Keratinocyte (primary cell): ENCODE results near the gene STAT3. TPM values are rescaled to one million over a fixed set of nuclear protein-coding genes. Genes with fewer than 3 reads are reported as not detected.

ENCODE experiments used
- DNase-seq: peaks from one replicate; pipeline ENCODE4 v3.0.0-alpha.2; 2011; ENCODE audit warnings: low read depth, missing footprints, low spot score
- FAIRE-seq: peaks from 2 replicates; lab custom pipeline; 2011; peaks lifted over from hg19 to GRCh38; lab: Jason Lieb, UNC
- H2AFZ ChIP-seq: 2 replicates; pipeline ENCODE4 v1.6.0; 2012; ENCODE audit warnings: low read length, control low read depth, inconsistent platforms; ENCODE audit not compliant: control insufficient read depth
- H3K27ac ChIP-seq: 2 replicates; pipeline ENCODE4 v1.5.1; 2011; ENCODE audit warnings: low read length; ENCODE audit not compliant: control insufficient read depth, insufficient read depth
- H3K27me3 ChIP-seq: 3 replicates; pipeline ENCODE4 v1.6.0; 2011; ENCODE audit warnings: low read length; ENCODE audit not compliant: control insufficient read depth, insufficient read depth; ENCODE audit errors: extremely low read depth
- H3K36me3 ChIP-seq, 2 experiments: 2 replicates in 1 of 2; 3 replicates in 1 of 2; pipeline ENCODE4 v1.5.1; 2011; ENCODE audit warnings: low read length in 2 of 2, mild to moderate bottlenecking in 1 of 2; ENCODE audit not compliant: control insufficient read depth in 2 of 2, insufficient read depth in 2 of 2; ENCODE audit errors: extremely low read depth in 1 of 2
- H3K4me1 ChIP-seq: 3 replicates; pipeline ENCODE4 v1.5.1; 2011; ENCODE audit warnings: low read length; ENCODE audit not compliant: control insufficient read depth, insufficient read depth; ENCODE audit errors: extremely low read depth
- H3K4me2 ChIP-seq: 3 replicates; pipeline ENCODE4 v1.6.0; 2011; ENCODE audit warnings: low read depth, low read length; ENCODE audit not compliant: control insufficient read depth, insufficient read depth; ENCODE audit errors: extremely low read depth
- H3K4me3 ChIP-seq, 3 experiments: fragments of 200-600 bp in 1 of 3; sonication (generic) in 1 of 3; 2 replicates in 2 of 3; 3 replicates in 1 of 3; pipeline ENCODE4 v1.5.1; 2011 to 2016; ENCODE audit warnings: low read length in 3 of 3, mild to moderate bottlenecking in 3 of 3, control low read depth in 2 of 3, inconsistent platforms in 1 of 3, low read depth in 1 of 3, mixed read lengths in 1 of 3, mixed run types in 1 of 3, moderate library complexity in 1 of 3; ENCODE audit not compliant: control insufficient read depth in 2 of 3, insufficient read depth in 2 of 3; ENCODE audit errors: extremely low read depth in 1 of 3
- H3K79me2 ChIP-seq: 2 replicates; pipeline ENCODE4 v1.6.0; 2012; ENCODE audit warnings: low read length; ENCODE audit not compliant: control insufficient read depth, insufficient read depth
- H3K9ac ChIP-seq: 3 replicates; pipeline ENCODE4 v1.6.0; 2011; ENCODE audit warnings: low read length; ENCODE audit not compliant: control insufficient read depth, insufficient read depth; ENCODE audit errors: extremely low read depth
- H3K9me1 ChIP-seq: 3 replicates; pipeline ENCODE4 v1.6.0; 2011; ENCODE audit warnings: low read length; ENCODE audit not compliant: control insufficient read depth, insufficient read depth; ENCODE audit errors: extremely low read depth
- H3K9me3 ChIP-seq: 2 replicates; pipeline ENCODE4 v1.5.1; 2012; ENCODE audit warnings: low read depth, low read length; ENCODE audit not compliant: control insufficient read depth
- H4K20me1 ChIP-seq: 3 replicates; pipeline ENCODE4 v1.6.0; 2011; ENCODE audit warnings: low read length; ENCODE audit not compliant: control insufficient read depth, insufficient read depth; ENCODE audit errors: extremely low read depth
- EZH2 ChIP-seq: IDR thresholded peaks from one replicate; pipeline ENCODE4 v1.6.1; 2012; ENCODE audit warnings: inconsistent platforms, mild to moderate bottlenecking, low read length, moderate library complexity
- dilution Hi-C: fragments of 300-500 bp; cut with MboI; formaldehyde crosslinking; loops from one replicate; pipeline ENCODE4 v1.7.0; 2020; ENCODE audit warnings: low sequenced_read_pairs; ENCODE audit not compliant: extremely low pct_ligation_motif_present
- polyA plus RNA-seq, 5 experiments: library from polyadenylated mRNA; depleted of rRNA in 3 of 5; stranded (reverse) in 3 of 5; stranded (forward) in 1 of 5; unstranded in 1 of 5; fragments of >200 nt; gene quantifications; 1 replicate in 1 of 5; 2 replicates in 3 of 5; 3 replicates in 1 of 5; pipeline versions ENCODE4 v1.2.1 to v1.2.3, GENCODE V29; 2011 to 2012; ENCODE audit warnings: missing spikeins in 2 of 5, low read depth in 1 of 5, low replicate concordance in 1 of 5
- TF ChIP-seq, protein P1 (sequence below), 3 experiments: IDR thresholded peaks in 1 of 3; conservative IDR thresholded peaks in 1 of 3; optimal IDR thresholded peaks in 1 of 3; 2 replicates in 2 of 3; 3 replicates in 1 of 3; pipeline versions ENCODE3 to v1.5.1; 2011; ENCODE audit warnings: low read length in 3 of 3, mild to moderate bottlenecking in 3 of 3, moderate library complexity in 2 of 3, control low read depth in 1 of 3, inconsistent platforms in 1 of 3; ENCODE audit not compliant: insufficient read depth in 2 of 3; ENCODE audit errors: extremely low read depth in 1 of 3

STAT3 gene
- polyA plus RNA-seq, 1 donor (not counting 4 experiments of a cell fraction or from before 2014, with no cell fraction given) = 37.4 TPM

DNA sequence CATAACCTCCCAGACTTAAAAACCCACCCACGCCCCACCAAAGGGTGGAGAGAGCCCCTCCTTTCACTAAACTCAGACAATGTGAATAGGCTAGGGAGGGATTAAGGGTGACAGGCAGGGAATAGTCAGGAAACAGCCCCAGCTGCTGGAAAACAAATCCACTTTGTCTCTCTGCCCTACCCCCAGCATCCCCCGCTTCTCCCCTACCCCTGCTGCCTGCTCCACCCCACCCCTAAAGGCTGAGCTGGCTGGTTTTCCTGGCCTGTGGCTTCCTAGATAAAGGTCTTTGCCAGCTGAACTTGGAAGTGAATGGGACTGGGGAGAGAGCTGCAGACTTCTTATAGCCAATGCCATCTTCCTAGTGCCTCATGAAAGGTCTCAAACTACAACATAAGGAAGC is 19.8 kb upstream of the STAT3 start:
- no peak for TF ChIP-seq EZH2
- TF ChIP-seq, protein P1, sequence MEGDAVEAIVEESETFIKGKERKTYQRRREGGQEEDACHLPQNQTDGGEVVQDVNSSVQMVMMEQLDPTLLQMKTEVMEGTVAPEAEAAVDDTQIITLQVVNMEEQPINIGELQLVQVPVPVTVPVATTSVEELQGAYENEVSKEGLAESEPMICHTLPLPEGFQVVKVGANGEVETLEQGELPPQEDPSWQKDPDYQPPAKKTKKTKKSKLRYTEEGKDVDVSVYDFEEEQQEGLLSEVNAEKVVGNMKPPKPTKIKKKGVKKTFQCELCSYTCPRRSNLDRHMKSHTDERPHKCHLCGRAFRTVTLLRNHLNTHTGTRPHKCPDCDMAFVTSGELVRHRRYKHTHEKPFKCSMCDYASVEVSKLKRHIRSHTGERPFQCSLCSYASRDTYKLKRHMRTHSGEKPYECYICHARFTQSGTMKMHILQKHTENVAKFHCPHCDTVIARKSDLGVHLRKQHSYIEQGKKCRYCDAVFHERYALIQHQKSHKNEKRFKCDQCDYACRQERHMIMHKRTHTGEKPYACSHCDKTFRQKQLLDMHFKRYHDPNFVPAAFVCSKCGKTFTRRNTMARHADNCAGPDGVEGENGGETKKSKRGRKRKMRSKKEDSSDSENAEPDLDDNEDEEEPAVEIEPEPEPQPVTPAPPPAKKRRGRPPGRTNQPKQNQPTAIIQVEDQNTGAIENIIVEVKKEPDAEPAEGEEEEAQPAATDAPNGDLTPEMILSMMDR (optimal IDR thresholded peaks at IDR 0.05 in 1 of 3, IDR thresholded peaks at IDR 0.05 in 1 of 3, conservative IDR thresholded peaks at IDR 0.05 in 1 of 3; ENCODE audit: extremely low read depth in 1 of 3, insufficient read depth in 2 of 3, low read length in 3 of 3) = no peak
- H3K27me3 ChIP-seq = no peaks in the 10 kb centered on the region
- peaks cover 85% of the 10 kb centered on the region for H3K79me2 ChIP-seq
- peak overlapping the region; percentile 43 for H3K27ac ChIP-seq
- peak overlapping the region in 1 of 3 experiments; percentile 2 for H3K4me3 ChIP-seq
- dilution Hi-C loops = no loop called here
- H4K20me1 ChIP-seq = peaks cover 53% of the 10 kb centered on the region
- peaks cover 2% of the 10 kb centered on the region for H3K9me1 ChIP-seq
- H3K36me3 ChIP-seq = peaks cover 15 to 44% of the 10 kb centered on the region in 2 experiments
- FAIRE-seq (no peak), DNase-seq (no peak)
- peak overlapping the region; percentile 62 for H3K4me2 ChIP-seq
- no peak overlapping the region for H2AFZ ChIP-seq
- H3K4me1 ChIP-seq = peaks cover 54% of the 10 kb centered on the region
- peak overlapping the region; percentile 37 for H3K9ac ChIP-seq
- no peaks in the 10 kb centered on the region for H3K9me3 ChIP-seq

DNA sequence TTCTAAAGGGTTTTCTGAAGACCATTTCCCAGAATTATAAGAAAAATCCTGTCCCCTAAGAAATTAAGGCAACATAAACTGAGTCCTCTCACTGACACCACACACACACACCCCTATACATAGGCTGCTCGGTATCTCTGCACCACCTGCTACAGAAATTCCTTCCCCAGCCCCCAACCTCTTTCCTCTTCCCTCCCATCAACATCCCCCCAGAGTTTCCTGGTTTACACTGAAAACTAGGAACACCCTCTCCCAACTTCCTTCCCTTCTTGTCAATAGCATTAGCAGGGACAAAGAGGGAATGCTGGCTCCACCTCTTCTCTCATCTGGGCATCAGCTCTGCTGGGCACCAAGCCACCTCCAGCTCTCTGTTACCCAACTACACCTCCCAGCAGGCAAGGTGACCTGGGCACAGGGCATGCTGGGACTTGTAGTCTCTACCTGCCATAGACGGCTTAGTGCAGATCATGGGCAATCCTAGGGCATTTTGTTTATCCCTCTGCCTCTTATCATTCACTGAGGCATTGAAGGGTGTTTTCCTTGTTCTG is 19.1 kb upstream of the STAT3 start:
- H3K4me1 ChIP-seq = peaks cover 57% of the 10 kb centered on the region
- H3K9me1 ChIP-seq = peaks cover 2% of the 10 kb centered on the region
- H3K4me2 ChIP-seq = peak overlapping the region; percentile 62
- no peak overlapping the region for H3K4me3 ChIP-seq
- H3K27me3 ChIP-seq = no peaks in the 10 kb centered on the region
- no peak overlapping the region for H3K27ac ChIP-seq
- H2AFZ ChIP-seq = no peak overlapping the region
- TF ChIP-seq, protein P1 (optimal IDR thresholded peaks at IDR 0.05 in 1 of 3, IDR thresholded peaks at IDR 0.05 in 1 of 3, conservative IDR thresholded peaks at IDR 0.05 in 1 of 3; ENCODE audit: extremely low read depth in 1 of 3, insufficient read depth in 2 of 3, low read length in 3 of 3) = no peak
- no peak for TF ChIP-seq EZH2
- H3K36me3 ChIP-seq = peaks cover 21 to 50% of the 10 kb centered on the region in 2 experiments
- DNase-seq (no peak), FAIRE-seq (peak; percentile 95)
- dilution Hi-C loops = no loop called here
- H3K9me3 ChIP-seq = no peaks in the 10 kb centered on the region
- peaks cover 83% of the 10 kb centered on the region for H3K79me2 ChIP-seq
- H3K9ac ChIP-seq = no peak overlapping the region
- H4K20me1 ChIP-seq = peaks cover 60% of the 10 kb centered on the region
